ENCODE results near the gene TTC33. TPM values are rescaled to one million over a fixed set of nuclear protein-coding genes. Genes with fewer than 3 reads are reported as not detected.

The TTC33 gene
- total RNA-seq, 1 donor from 2014 or later: 11.7 TPM

GRCh38 chr5:40499518-40500273, 256.1 kb downstream of the TTC33 start:
- Mint-ChIP-seq H3K4me3 (ENCODE audit: unreplicated experiment) (no peak overlapping the region), H3K27ac (ENCODE audit: unreplicated experiment) (no peak overlapping the region), H3K36me3 (ENCODE audit: unreplicated experiment) (no peaks in the 10 kb centered on the region), H3K4me1 (ENCODE audit: low read depth, unreplicated experiment) (no peaks in the 10 kb centered on the region), H3K9me3 (ENCODE audit: unreplicated experiment) (no peaks in the 10 kb centered on the region), H3K27me3 (ENCODE audit: unreplicated experiment) (no peaks in the 10 kb centered on the region)
- no peak for DNase-seq
- TF ChIP-seq CTCF (IDR thresholded peaks at IDR 0.05; ENCODE audit: partially characterized antibody, unreplicated experiment): no peak

GRCh38 chr5:40499007-40499406, 256.8 kb downstream of the TTC33 start:
- DNase-seq: no peak
- H3K36me3 Mint-ChIP-seq (ENCODE audit: unreplicated experiment): no peaks in the 10 kb centered on the region
- no peak overlapping the region for H3K4me3 Mint-ChIP-seq (ENCODE audit: unreplicated experiment)
- H3K27ac Mint-ChIP-seq (ENCODE audit: unreplicated experiment): no peak overlapping the region
- H3K27me3 Mint-ChIP-seq (ENCODE audit: unreplicated experiment): no peaks in the 10 kb centered on the region
- TF ChIP-seq CTCF (IDR thresholded peaks at IDR 0.05; ENCODE audit: partially characterized antibody, unreplicated experiment): no peak
- H3K9me3 Mint-ChIP-seq (ENCODE audit: unreplicated experiment): no peaks in the 10 kb centered on the region
- no peaks in the 10 kb centered on the region for H3K4me1 Mint-ChIP-seq (ENCODE audit: low read depth, unreplicated experiment)

GRCh38 chr5:40497573-40497972, 258.2 kb downstream of the TTC33 start:
- Mint-ChIP-seq H3K27ac (ENCODE audit: unreplicated experiment) (no peak overlapping the region), H3K4me1 (ENCODE audit: low read depth, unreplicated experiment) (no peaks in the 10 kb centered on the region), H3K4me3 (ENCODE audit: unreplicated experiment) (no peak overlapping the region), H3K27me3 (ENCODE audit: unreplicated experiment) (no peaks in the 10 kb centered on the region), H3K36me3 (ENCODE audit: unreplicated experiment) (no peaks in the 10 kb centered on the region), H3K9me3 (ENCODE audit: unreplicated experiment) (peaks cover 2% of the 10 kb centered on the region)
- no peak for TF ChIP-seq CTCF (IDR thresholded peaks at IDR 0.05; ENCODE audit: partially characterized antibody, unreplicated experiment)
- no peak for DNase-seq

GRCh38 chr5:40495237-40495635, 260.5 kb downstream of the TTC33 start:
- Mint-ChIP-seq H3K27me3 (ENCODE audit: unreplicated experiment) (no peaks in the 10 kb centered on the region), H3K36me3 (ENCODE audit: unreplicated experiment) (no peaks in the 10 kb centered on the region), H3K9me3 (ENCODE audit: unreplicated experiment) (peaks cover 2% of the 10 kb centered on the region), H3K27ac (ENCODE audit: unreplicated experiment) (no peak overlapping the region), H3K4me1 (ENCODE audit: low read depth, unreplicated experiment) (no peaks in the 10 kb centered on the region), H3K4me3 (ENCODE audit: unreplicated experiment) (no peak overlapping the region)
- no peak for TF ChIP-seq CTCF (IDR thresholded peaks at IDR 0.05; ENCODE audit: partially characterized antibody, unreplicated experiment)
- no peak for DNase-seq

- Mint-ChIP-seq H3K4me1 (ENCODE audit: low read depth, unreplicated experiment) (no peaks in the 10 kb centered on the region), H3K9me3 (ENCODE audit: unreplicated experiment) (peaks cover 2% of the 10 kb centered on the region), H3K27ac (ENCODE audit: unreplicated experiment) (no peak overlapping the region), H3K4me3 (ENCODE audit: unreplicated experiment) (no peak overlapping the region), H3K36me3 (ENCODE audit: unreplicated experiment) (no peaks in the 10 kb centered on the region), H3K27me3 (ENCODE audit: unreplicated experiment) (no peaks in the 10 kb centered on the region)
- no peak for DNase-seq
- TF ChIP-seq CTCF (IDR thresholded peaks at IDR 0.05; ENCODE audit: partially characterized antibody, unreplicated experiment): no peak
Observed at GRCh38 chr5:40494631-40495236, 261.0 kb downstream of the TTC33 start.

Data from glutamatergic neuron (in vitro differentiated cells).